PC-9 (cell line): ENCODE measurements around the gene IL17D.

ENCODE experiments used
- EZH2 ChIP-seq: fragments of 200-600 bp; sonication (generic); IDR thresholded peaks from 2 replicates; pipeline ENCODE4 v1.8.0; 2017; ENCODE audit warnings: antibody characterized with exemption, low read depth
- TF ChIP-seq, protein P1 (sequence below): fragments of 200-600 bp; sonication (generic); conservative IDR thresholded peaks from 2 replicates; pipeline ENCODE4 v1.6.1; 2017; ENCODE audit warnings: mixed run types, antibody characterized with exemption, mild to moderate bottlenecking, moderate library complexity

GRCh38 chr13:20718958-20719566, 15.6 kb downstream of the IL17D start:
- TF ChIP-seq, protein P1, sequence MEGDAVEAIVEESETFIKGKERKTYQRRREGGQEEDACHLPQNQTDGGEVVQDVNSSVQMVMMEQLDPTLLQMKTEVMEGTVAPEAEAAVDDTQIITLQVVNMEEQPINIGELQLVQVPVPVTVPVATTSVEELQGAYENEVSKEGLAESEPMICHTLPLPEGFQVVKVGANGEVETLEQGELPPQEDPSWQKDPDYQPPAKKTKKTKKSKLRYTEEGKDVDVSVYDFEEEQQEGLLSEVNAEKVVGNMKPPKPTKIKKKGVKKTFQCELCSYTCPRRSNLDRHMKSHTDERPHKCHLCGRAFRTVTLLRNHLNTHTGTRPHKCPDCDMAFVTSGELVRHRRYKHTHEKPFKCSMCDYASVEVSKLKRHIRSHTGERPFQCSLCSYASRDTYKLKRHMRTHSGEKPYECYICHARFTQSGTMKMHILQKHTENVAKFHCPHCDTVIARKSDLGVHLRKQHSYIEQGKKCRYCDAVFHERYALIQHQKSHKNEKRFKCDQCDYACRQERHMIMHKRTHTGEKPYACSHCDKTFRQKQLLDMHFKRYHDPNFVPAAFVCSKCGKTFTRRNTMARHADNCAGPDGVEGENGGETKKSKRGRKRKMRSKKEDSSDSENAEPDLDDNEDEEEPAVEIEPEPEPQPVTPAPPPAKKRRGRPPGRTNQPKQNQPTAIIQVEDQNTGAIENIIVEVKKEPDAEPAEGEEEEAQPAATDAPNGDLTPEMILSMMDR = no peak
- no peak for TF ChIP-seq EZH2
